Keratinocyte (primary cell): Measurements from ENCODE around the gene PPP4R3C.
"Not testable (repeated sequence)": the region's sequence is repeated elsewhere in the genome, so short reads cannot be mapped to it uniquely, and the experiment has no call there.

Experiments used
- EZH2 ChIP-seq: IDR thresholded peaks from one replicate; pipeline ENCODE4 v1.6.1; 2012; ENCODE audit warnings: inconsistent platforms, mild to moderate bottlenecking, low read length, moderate library complexity
- TF ChIP-seq, protein P1 (sequence below), 3 experiments: IDR thresholded peaks in 1 of 3; conservative IDR thresholded peaks in 1 of 3; optimal IDR thresholded peaks in 1 of 3; 2 replicates in 2 of 3; 3 replicates in 1 of 3; pipeline versions ENCODE3 to v1.5.1; 2011; ENCODE audit warnings: low read length in 3 of 3, mild to moderate bottlenecking in 3 of 3, moderate library complexity in 2 of 3, control low read depth in 1 of 3, inconsistent platforms in 1 of 3; ENCODE audit not compliant: insufficient read depth in 2 of 3; ENCODE audit errors: extremely low read depth in 1 of 3

GRCh38 chrX:27458544-27458943 lies 4.6 kb downstream of the PPP4R3C start:
- TF ChIP-seq, protein P1, sequence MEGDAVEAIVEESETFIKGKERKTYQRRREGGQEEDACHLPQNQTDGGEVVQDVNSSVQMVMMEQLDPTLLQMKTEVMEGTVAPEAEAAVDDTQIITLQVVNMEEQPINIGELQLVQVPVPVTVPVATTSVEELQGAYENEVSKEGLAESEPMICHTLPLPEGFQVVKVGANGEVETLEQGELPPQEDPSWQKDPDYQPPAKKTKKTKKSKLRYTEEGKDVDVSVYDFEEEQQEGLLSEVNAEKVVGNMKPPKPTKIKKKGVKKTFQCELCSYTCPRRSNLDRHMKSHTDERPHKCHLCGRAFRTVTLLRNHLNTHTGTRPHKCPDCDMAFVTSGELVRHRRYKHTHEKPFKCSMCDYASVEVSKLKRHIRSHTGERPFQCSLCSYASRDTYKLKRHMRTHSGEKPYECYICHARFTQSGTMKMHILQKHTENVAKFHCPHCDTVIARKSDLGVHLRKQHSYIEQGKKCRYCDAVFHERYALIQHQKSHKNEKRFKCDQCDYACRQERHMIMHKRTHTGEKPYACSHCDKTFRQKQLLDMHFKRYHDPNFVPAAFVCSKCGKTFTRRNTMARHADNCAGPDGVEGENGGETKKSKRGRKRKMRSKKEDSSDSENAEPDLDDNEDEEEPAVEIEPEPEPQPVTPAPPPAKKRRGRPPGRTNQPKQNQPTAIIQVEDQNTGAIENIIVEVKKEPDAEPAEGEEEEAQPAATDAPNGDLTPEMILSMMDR (optimal IDR thresholded peaks at IDR 0.05 in 1 of 3, IDR thresholded peaks at IDR 0.05 in 1 of 3, conservative IDR thresholded peaks at IDR 0.05 in 1 of 3; ENCODE audit: extremely low read depth in 1 of 3, insufficient read depth in 2 of 3, low read length in 3 of 3), result not testable (repeated sequence)
- not testable (repeated sequence) for TF ChIP-seq EZH2
